Activated CD4-positive, alpha-beta T cell treated with anti-CD3 and anti-CD28 coated beads, Interleukin-10, Interleukin-2, amounts not matched to agents 100 ng/mL and 50 ng/mL, durations not matched to agents 16 hours and 8 hours (primary cell): ENCODE results near the gene BICDL1.

Experiments used
- DNase-seq: peaks from one replicate; pipeline ENCODE4 v3.0.0-alpha.2; 2020

BICDL1 gene

GRCh38 chr12:120055231-120056000 is 66.4 kb downstream of the BICDL1 start:
- DNase-seq: no peak

- DNase-seq: no peak
Measured at GRCh38 chr12:120056739-120057138, 67.7 kb downstream of the BICDL1 start.

DNA sequence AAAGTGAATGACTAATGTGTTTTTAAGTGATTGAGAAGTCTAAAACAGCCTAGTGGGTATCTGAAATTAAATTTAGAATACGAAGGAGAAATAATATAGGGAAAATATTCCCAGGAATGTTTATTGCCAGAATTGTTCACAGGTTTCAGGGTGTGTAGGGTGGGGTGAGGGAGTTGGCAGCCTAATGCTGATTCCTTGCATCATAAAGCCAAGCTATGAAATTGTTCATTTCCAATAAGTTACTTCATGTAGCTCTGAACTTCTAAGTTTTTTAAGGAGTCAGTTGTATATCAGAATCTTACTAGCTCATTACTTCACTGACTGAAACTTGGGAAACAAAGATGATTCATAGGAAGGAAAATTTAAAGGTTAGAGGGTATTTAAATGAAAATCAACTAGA is 71.2 kb downstream of the BICDL1 start:
- no peak for DNase-seq

- DNase-seq: no peak
Measured at GRCh38 chr12:120060717-120061116, 71.7 kb downstream of the BICDL1 start.

DNA sequence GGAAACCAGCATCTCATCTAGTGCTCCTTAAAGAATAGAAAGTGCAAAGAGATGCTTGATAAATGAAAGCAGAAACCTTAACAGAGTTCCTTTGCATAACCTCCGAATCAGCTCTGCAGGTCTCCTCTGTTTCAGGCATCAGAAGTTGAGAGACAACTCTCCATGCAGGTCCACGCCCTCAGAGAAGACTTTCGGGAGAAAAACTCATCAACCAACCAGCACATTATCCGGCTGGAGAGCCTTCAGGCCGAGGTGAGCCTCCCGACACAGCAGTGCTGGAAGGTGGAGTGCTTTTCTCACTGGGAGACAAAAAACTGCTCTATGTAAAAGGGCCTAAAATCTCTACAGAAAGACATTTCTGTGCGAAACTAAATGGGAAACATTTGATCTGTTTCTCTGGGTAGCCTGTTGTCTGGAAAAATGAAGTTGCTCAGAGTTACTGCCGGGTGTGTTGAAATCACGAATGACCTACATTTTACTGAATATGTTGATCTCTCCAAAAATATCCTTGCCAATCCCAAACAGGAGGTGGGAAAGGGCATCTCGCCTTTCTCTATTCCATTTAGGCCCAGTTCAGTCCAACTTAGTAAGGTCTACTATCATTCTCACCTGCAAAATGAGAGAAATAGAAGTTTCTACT is 72.7 kb downstream of the BICDL1 start:
- DNase-seq: no peak

GRCh38 chr12:120062976-120063579 is 74.0 kb downstream of the BICDL1 start:
- DNase-seq: no peak

DNA sequence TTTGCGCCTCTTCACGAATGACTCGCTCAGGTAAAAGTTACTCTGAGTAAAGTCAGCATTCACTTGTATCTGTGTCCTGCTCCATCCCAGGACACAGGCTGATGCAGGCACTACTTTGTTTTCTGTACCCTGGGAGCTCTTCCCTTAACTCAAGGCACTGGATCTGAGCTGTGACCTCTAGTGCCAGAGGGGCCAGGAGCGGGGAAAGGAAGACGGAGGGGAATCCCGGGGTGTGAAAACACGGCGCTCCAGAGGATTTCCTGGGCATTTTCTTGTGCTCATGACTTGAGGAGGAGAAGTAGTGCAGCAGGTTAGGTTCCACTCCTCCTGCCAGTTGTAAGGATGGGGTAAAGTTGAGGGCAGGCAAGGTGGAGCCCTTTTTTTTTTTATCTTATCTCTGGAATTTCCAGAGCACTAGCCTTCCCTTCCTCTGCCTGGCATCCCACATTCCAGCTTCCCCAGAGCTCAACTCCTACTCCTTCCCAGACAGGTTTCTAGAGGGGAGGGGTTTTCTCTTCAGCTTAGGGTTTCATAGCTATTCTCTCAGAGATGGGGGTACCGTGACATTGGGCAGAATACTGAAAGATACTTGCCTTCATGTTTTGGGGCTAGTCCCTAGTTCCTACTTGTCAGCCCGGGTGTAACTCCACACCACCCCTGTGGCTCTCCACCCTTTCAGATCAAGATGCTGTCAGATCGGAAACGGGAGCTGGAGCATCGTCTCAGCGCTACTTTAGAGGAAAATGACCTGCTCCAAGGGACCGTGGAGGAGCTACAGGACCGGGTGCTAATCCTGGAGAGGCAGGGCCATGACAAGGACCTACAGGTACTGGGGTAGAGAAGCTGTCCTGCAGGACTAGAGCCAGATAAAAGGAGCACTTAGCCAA is 75.3 kb downstream of the BICDL1 start:
- DNase-seq: no peak

GRCh38 chr12:120065472-120065871 is 76.4 kb downstream of the BICDL1 start:
- DNase-seq: no peak

GRCh38 chr12:120066341-120066740 is 77.3 kb downstream of the BICDL1 start:
- DNase-seq: no peak

GRCh38 chr12:120067084-120067869 is 78.2 kb downstream of the BICDL1 start:
- DNase-seq: no peak

DNA sequence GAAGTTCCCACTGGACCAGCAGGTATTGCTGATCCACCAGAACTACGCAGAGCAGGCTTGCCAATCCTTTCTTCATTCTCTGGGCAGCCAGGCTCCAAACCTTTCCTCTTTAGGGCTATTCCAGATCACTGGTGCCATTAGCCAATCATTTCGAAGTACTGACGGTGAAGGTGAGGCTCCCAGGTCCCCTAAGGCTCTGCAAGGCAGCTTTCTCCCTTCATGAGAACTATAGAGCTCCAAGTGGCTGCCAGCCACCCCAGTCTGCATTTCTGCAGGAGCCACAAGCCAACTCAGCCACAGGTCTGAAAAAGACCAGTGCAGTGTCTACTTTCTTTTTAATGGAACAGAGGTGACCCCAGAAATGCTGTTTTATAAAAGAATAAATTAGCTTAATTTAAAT is 78.9 kb downstream of the BICDL1 start:
- no peak for DNase-seq

- DNase-seq: no peak
Measured at GRCh38 chr12:120069278-120069677, 80.2 kb downstream of the BICDL1 start.

DNA sequence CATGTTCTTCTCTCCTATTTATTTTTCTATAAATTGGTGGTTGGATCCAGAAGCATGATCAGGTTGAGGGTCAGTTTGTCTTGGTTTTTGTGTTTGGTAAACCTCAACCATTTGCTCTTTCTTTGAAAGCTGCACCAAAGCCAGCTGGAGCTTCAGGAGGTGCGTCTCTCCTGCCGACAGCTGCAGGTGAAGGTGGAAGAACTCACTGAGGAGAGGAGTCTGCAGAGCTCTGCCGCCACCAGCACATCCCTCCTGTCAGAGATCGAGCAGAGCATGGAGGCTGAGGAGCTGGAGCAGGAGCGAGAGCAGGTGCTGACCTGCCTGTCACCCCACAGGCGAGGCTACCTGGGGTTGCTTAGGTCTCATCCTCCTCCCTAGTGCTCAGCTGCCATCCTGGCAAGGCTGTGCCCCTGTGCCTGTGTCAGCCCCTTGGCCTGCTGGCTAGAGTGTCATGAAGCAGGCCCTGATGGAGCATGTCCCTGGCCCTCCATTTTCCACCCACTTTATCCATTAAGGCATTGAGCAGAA is 82.5 kb downstream of the BICDL1 start:
- DNase-seq: no peak

DNA sequence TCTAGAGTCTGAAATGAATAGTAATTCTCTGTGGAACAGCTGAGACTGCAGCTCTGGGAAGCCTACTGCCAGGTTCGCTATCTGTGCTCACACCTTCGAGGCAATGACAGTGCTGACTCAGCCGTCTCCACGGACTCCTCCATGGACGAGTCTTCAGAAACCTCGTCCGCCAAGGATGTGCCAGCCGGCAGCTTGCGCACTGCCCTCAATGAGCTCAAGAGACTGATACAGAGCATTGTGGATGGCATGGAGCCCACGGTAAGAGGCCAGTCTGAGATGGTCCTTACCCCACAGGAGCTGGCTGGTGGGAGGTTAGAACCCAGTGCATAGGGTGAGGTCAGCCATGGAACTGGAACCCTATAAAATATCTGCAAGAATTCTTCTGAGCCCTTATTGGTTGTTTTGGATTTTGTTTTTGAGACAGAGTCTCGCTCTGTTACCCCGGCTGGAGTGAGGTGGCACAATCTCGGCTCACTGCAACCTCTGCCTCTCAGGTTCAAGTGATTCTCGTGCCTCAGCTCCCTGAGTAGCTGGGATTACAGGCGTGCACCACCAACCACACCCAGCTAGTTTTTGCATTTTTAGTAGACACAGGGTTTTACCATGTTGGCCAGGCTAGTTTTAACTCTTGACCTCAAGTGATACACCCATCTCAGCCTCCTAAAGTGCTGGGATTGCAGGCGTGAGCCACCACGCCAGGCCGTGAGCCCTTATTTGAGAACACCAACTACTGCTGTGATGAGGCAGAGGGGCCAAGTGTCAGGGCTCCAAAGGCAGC is 83.6 kb downstream of the BICDL1 start:
- no peak for DNase-seq

DNA sequence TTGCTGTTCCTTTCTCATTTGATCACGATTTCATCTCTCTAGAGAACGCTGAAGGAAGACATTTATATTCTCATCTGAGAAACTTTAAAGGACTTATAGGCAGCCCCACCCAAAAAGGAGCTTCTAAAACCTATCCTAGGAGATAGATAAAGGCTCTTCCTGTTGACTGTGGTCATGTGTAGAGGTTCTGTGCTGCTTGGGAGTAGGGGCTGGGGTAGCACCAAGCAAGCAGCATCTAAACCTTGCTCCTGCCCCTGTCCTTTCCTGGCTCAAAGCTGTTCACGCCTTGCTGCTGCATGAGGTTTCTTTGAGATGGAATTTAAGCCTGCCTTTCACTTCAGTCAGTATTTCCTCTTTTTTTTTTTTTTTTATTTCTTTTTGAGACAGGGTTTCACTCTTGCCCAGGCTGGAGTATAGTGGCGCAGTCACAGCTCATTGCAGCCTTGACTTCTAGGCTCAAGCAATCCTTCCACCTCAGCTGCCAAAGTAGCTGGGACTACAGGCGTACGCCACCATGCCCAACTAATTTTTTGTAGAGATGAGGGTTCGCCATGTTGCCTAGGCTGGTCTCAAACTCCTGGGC is 86.1 kb downstream of the BICDL1 start:
- DNase-seq: no peak

DNA sequence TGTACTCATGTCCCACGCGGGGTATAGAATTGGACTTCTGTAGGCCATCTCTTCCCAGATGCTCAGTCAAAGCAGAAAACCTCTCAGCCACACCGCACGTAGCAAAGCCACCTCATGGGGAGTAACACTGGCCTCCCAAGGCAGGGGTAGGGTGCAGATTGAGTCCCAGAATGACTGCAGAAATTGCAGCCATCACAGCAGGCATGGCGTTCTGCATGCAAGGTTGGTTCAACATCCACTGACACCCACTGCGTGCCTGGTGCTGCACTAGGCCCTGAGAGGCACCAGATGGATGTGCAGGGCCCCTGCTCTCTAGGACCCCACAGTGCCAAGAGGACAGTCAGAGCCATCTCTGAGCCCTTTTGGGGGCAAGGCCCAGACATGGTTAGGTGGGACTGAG is 87.6 kb downstream of the BICDL1 start:
- DNase-seq: no peak

DNA sequence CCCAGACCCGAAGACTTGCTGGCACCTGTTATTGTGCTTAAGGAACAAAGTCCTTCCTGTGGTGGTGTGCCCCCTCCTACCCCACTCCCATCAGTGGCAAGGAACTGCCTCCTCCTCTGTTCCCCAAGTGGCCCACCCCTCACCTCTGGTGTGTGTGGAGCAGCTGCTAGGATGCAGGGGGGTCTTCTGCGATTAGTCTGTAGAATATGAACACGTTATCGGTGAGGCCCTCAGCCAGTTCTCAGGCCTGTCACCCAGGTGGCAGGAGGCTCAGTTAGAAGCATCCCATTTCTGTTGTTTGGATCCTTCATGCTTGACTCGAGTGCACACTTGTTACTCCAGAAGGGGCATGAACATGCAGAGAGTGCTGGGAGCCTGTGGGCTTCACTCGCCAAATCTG is 88.2 kb downstream of the BICDL1 start:
- no peak for DNase-seq

DNA sequence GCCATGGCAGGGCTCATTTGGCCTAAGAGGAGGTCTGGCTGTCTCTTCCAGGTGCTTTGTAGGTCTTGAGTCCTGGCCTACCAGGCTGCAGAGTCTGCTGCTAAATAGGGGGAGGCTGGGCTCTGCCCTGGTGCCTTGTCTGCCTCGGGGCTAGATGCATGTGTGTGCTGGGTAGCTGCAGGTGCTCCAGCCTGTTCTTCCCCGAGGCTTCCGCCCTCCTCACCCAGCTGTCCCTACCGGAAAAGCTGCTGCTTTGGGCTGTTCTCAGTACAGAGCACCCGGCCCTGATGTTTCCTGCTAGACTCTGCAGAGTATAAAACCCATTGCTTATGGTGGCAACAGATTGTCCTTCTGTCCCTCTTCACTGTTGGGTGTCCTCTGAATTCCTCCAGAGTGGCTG is 89.8 kb downstream of the BICDL1 start:
- DNase-seq: no peak

- no peak for DNase-seq
Measured at GRCh38 chr12:120079411-120080400, 90.7 kb downstream of the BICDL1 start.

DNA sequence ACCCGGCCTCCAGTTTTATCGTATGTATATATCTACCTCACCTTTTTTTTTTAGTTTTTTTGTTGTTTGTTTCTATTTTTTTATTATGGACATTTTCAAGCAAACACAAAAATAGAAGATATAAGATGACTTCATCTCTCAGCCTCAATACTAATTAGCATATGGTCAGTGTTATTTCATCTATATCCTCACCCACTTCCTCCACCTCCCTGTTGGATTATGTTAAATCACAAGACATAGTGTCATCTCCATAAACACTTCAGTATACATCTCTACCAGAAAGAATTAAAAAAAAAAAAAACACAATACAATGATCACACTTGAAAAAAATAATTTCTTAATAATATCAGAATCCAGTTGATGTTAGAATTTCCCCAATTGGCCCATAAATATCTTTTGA is 92.6 kb downstream of the BICDL1 start:
- no peak for DNase-seq
